GM12872 (cell line): ENCODE data around the gene NET1.

ENCODE experiments used
- CTCF ChIP-seq: IDR thresholded peaks from 3 replicates; pipeline ENCODE4 v1.5.1; 2011; ENCODE audit warnings: low read depth, mild to moderate bottlenecking, low read length, moderate library complexity; ENCODE audit not compliant: insufficient read depth

The NET1 gene

GRCh38 chr10:5480162-5480941 lies 68.0 kb downstream of the NET1 start:
- TF ChIP-seq CTCF = no peak

- no peak for TF ChIP-seq CTCF
These were observed 68.8 kb downstream of the NET1 start for GRCh38 chr10:5481121-5481520.

DNA sequence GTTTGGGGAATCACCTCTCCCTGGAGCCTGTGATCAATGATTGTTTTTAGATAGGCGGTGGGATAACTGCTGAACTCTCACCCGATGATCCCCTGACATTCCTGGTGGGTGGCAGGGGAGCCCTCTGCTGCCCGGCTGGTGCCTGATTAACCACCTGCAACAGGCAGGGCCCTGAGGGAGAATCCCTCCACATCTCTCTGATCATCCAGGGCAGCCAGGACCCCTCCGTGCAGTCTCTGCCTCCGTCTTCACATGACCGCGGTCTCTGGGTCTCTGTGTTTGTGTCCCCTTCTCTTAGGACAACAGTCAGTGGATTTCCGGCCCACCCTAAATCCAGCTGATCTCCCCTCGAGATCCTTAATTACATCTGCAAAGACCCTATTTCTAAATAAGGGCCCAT lies 69.7 kb downstream of the NET1 start:
- TF ChIP-seq CTCF = no peak

- no peak for TF ChIP-seq CTCF
These were observed 71.8 kb downstream of the NET1 start for GRCh38 chr10:5484205-5484604.

DNA sequence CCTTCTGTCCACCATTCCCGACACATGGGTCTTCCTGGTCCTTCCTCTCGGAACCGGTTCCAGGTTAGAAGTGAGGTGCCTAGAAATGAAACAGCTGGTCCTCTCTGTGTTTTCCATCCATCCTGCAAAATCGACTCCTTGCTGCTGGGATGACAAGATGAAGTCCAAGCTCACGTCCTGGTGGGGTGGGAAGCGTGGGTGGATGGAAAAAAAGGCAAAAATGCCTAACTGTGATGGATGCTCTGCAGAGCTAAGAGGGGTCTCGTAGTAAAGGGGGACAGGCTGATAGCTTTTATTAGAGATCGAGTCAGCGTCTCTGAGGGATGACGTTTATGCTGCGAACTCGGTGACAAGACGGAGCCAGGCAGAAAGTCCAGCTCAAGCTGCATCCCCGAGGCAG lies 72.9 kb downstream of the NET1 start:
- TF ChIP-seq CTCF = no peak

GRCh38 chr10:5485948-5486852 lies 73.8 kb downstream of the NET1 start:
- TF ChIP-seq CTCF = no peak

- TF ChIP-seq CTCF = no peak
These were observed 74.5 kb downstream of the NET1 start for GRCh38 chr10:5486853-5487235.
